ENCODE data around the gene GSTA4. TPM values are rescaled to one million over a fixed set of nuclear protein-coding genes. Genes with fewer than 3 reads are reported as not detected.

GSTA4 gene
- total RNA-seq, 1 donor from 2014 or later: 10.9 TPM

DNA sequence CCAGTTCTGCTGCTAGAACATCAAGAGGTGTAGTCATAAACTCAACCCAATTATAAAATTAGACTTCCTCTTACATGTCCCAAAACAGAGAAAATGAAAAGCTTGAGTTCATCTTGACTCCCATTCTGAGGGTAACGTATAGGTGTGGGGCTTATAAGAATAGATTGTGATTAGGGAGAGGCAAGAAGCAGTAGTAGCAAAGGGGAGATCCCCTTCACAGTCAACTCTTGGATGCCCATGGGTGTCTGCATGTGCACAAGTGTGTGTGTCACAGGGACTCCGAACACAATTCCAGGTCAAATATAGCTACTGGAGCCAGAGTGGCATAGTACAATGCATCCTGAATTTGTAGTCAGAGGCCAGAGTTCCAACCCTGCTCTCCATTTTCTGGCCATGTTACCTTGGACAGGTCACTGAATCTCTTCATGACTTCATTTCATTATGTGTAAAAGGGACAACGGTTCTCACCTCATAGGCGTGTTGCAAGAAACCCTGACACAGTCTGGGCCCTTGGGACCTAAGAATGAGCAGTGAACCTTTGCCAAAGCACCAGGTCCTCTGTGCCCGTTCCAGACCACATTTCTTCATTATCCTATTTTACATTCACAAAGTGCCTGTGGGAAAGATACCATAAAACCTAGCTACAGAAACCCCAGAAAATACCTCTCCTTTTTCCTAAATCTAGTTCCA lies 11.8 kb downstream of the GSTA4 start:
- Mint-ChIP-seq H3K4me3 (ENCODE audit: unreplicated experiment) (no peak overlapping the region), H3K36me3 (ENCODE audit: low read depth, unreplicated experiment) (peaks cover 7% of the 10 kb centered on the region), H3K4me1 (ENCODE audit: low read depth, unreplicated experiment) (peaks cover 9% of the 10 kb centered on the region), H3K27ac (ENCODE audit: unreplicated experiment) (no peak overlapping the region), H3K27me3 (ENCODE audit: low read depth, unreplicated experiment) (peaks cover 46% of the 10 kb centered on the region), H3K9me3 (ENCODE audit: unreplicated experiment) (peaks cover 3% of the 10 kb centered on the region)
- no peak for FAIRE-seq
- H3K4me1 ChIP-seq (ENCODE audit: insufficient read depth, low read length): peaks cover 8% of the 10 kb centered on the region
- H2AFZ ChIP-seq (ENCODE audit: low read depth, low read length): no peak overlapping the region
- H3K9ac ChIP-seq (ENCODE audit: low read length): no peak overlapping the region
- H3K4me3 ChIP-seq (ENCODE audit: insufficient read depth, low read depth, low read length): no peak overlapping the region
- no peaks in the 10 kb centered on the region for H3K27me3 ChIP-seq (ENCODE audit: insufficient read depth, low read length)
- H4K20me1 ChIP-seq (ENCODE audit: insufficient read depth, low read length): no peaks in the 10 kb centered on the region
- H3K4me2 ChIP-seq (ENCODE audit: low read length): no peak overlapping the region
- TF ChIP-seq CTCF (IDR thresholded peaks at IDR 0.05; ENCODE audit: insufficient read depth, low read depth, low read length) (no peak), EZH2 (IDR thresholded peaks at IDR 0.05; ENCODE audit: insufficient read depth, low read length) (no peak)
- no peak for DNase-seq (ENCODE audit: low read depth)
- peaks cover 18% of the 10 kb centered on the region for H3K36me3 ChIP-seq (ENCODE audit: insufficient read depth, low read length)
- no peak overlapping the region for H3K27ac ChIP-seq (ENCODE audit: low read depth, low read length)
- no peaks in the 10 kb centered on the region for H3K9me3 ChIP-seq (ENCODE audit: insufficient read depth, low read depth, low read length)
- no peaks in the 10 kb centered on the region for H3K79me2 ChIP-seq (ENCODE audit: insufficient read depth, low read length)

DNA sequence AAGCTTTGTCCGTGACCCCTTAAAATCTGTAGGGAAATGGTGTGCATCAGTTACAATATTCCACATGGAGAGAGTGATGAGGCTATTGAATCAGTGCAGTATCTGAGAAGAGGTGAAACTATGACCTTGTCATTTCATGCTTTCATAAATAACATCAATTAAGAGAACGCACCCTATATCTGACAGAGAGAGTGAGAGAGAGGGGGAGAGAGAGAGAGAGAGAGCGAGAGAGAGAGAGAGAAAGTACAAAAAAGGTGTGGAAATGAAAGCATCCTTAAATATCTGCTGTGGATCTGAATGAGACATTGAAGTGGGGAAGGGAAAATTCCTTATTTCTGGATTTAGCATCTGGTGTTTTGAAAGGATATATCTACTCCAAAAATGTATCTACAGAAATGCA lies 12.4 kb downstream of the GSTA4 start:
- peaks cover 7% of the 10 kb centered on the region for H3K36me3 Mint-ChIP-seq (ENCODE audit: low read depth, unreplicated experiment)
- Histone ChIP-seq H3K27ac (ENCODE audit: low read depth, low read length) (no peak overlapping the region), H3K27me3 (ENCODE audit: insufficient read depth, low read length) (no peaks in the 10 kb centered on the region), H3K79me2 (ENCODE audit: insufficient read depth, low read length) (no peaks in the 10 kb centered on the region), H4K20me1 (ENCODE audit: insufficient read depth, low read length) (no peaks in the 10 kb centered on the region), H3K4me3 (ENCODE audit: insufficient read depth, low read depth, low read length) (no peak overlapping the region), H3K9ac (ENCODE audit: low read length) (no peak overlapping the region), H3K4me2 (ENCODE audit: low read length) (no peak overlapping the region), H3K36me3 (ENCODE audit: insufficient read depth, low read length) (peaks cover 18% of the 10 kb centered on the region), H3K9me3 (ENCODE audit: insufficient read depth, low read depth, low read length) (no peaks in the 10 kb centered on the region), H2AFZ (ENCODE audit: low read depth, low read length) (no peak overlapping the region), H3K4me1 (ENCODE audit: insufficient read depth, low read length) (peaks cover 8% of the 10 kb centered on the region)
- DNase-seq (ENCODE audit: low read depth): no peak
- H3K4me1 Mint-ChIP-seq (ENCODE audit: low read depth, unreplicated experiment): peaks cover 9% of the 10 kb centered on the region
- H3K27ac Mint-ChIP-seq (ENCODE audit: unreplicated experiment): no peak overlapping the region
- H3K4me3 Mint-ChIP-seq (ENCODE audit: unreplicated experiment): no peak overlapping the region
- TF ChIP-seq CTCF (IDR thresholded peaks at IDR 0.05; ENCODE audit: insufficient read depth, low read depth, low read length) (no peak), EZH2 (IDR thresholded peaks at IDR 0.05; ENCODE audit: insufficient read depth, low read length) (no peak)
- peaks cover 3% of the 10 kb centered on the region for H3K9me3 Mint-ChIP-seq (ENCODE audit: unreplicated experiment)
- H3K27me3 Mint-ChIP-seq (ENCODE audit: low read depth, unreplicated experiment): peaks cover 47% of the 10 kb centered on the region
- FAIRE-seq: no peak

DNA sequence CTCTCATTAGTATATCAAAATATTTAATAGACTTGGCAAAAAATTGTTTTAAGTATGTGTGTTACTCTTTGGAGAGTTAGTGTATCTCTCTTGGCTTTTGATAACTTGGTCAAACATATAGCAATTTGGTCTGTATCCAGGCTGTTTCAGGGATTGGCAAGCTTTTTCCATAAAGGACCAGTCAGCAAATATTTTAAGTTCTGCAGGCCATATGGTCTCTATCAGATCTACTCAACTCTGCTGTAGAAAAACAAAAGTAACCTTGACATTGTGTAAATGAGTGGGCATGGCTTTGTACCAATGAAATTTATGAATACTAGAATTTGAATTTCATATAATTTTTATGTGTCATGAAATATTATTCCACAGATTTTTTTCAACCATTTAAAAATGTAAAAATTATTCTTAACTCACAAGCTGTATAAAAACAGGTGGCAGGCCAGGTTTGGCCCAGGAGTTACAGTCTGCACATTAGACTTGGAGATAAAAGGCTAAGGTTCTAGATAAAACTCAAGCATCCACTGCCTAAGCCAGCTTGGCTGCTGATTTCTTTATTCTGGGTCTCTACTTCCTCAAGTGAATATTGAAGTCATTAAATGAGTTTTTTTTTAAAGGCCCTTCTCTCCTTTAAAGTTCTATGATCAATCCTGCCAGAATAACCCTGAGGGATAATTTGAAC lies 13.7 kb downstream of the GSTA4 start:
- H3K27ac ChIP-seq (ENCODE audit: low read depth, low read length): no peak overlapping the region
- H3K4me1 Mint-ChIP-seq (ENCODE audit: low read depth, unreplicated experiment): peaks cover 9% of the 10 kb centered on the region
- no peak for FAIRE-seq

More for the DNA sequence above, 13.7 kb downstream of the GSTA4 start:
- Mint-ChIP-seq H3K36me3 (ENCODE audit: low read depth, unreplicated experiment) (peaks cover 7% of the 10 kb centered on the region), H3K27ac (ENCODE audit: unreplicated experiment) (no peak overlapping the region), H3K9me3 (ENCODE audit: unreplicated experiment) (peaks cover 2% of the 10 kb centered on the region), H3K4me3 (ENCODE audit: unreplicated experiment) (no peak overlapping the region), H3K27me3 (ENCODE audit: low read depth, unreplicated experiment) (peaks cover 41% of the 10 kb centered on the region)
- no peak for TF ChIP-seq CTCF (IDR thresholded peaks at IDR 0.05; ENCODE audit: insufficient read depth, low read depth, low read length)
- TF ChIP-seq EZH2 (IDR thresholded peaks at IDR 0.05; ENCODE audit: insufficient read depth, low read length): no peak
- Histone ChIP-seq H3K9ac (ENCODE audit: low read length) (no peak overlapping the region), H3K27me3 (ENCODE audit: insufficient read depth, low read length) (no peaks in the 10 kb centered on the region), H3K4me3 (ENCODE audit: insufficient read depth, low read depth, low read length) (no peak overlapping the region), H4K20me1 (ENCODE audit: insufficient read depth, low read length) (no peaks in the 10 kb centered on the region), H3K4me1 (ENCODE audit: insufficient read depth, low read length) (peaks cover 8% of the 10 kb centered on the region), H3K4me2 (ENCODE audit: low read length) (no peak overlapping the region), H2AFZ (ENCODE audit: low read depth, low read length) (no peak overlapping the region), H3K79me2 (ENCODE audit: insufficient read depth, low read length) (no peaks in the 10 kb centered on the region), H3K9me3 (ENCODE audit: insufficient read depth, low read depth, low read length) (no peaks in the 10 kb centered on the region), H3K36me3 (ENCODE audit: insufficient read depth, low read length) (peaks cover 18% of the 10 kb centered on the region)
- DNase-seq (ENCODE audit: low read depth): no peak

Data from astrocyte (in vitro differentiated cells and primary cell).